ENCODE data around the gene TANC1. TPM values are rescaled to one million over a fixed set of nuclear protein-coding genes. Genes with fewer than 3 reads are reported as not detected.

The TANC1 gene
- total RNA-seq, 1 donor from 2014 or later, result 45.0 TPM

- no peaks in the 10 kb centered on the region for H3K79me2 ChIP-seq (ENCODE audit: insufficient read depth, low read length)
- peak; percentile 26 for FAIRE-seq
- peak overlapping the region; percentile 79 for H3K27ac Mint-ChIP-seq (ENCODE audit: unreplicated experiment)
- no peak overlapping the region for H3K4me3 ChIP-seq (ENCODE audit: insufficient read depth, low read depth, low read length)
- H3K9ac ChIP-seq (ENCODE audit: low read length), result peak overlapping the region; percentile 60
- H3K27ac ChIP-seq (ENCODE audit: low read depth, low read length), result peak overlapping the region; percentile 65
- H3K36me3 Mint-ChIP-seq (ENCODE audit: low read depth, unreplicated experiment), result peaks cover 1% of the 10 kb centered on the region
- TF ChIP-seq CTCF (IDR thresholded peaks at IDR 0.05; ENCODE audit: insufficient read depth, low read depth, low read length), result no peak
- TF ChIP-seq EZH2 (IDR thresholded peaks at IDR 0.05; ENCODE audit: insufficient read depth, low read length), result no peak
- no peaks in the 10 kb centered on the region for H3K9me3 ChIP-seq (ENCODE audit: insufficient read depth, low read depth, low read length)
- H2AFZ ChIP-seq (ENCODE audit: low read depth, low read length), result no peak overlapping the region
- peaks cover 21% of the 10 kb centered on the region for H3K4me1 ChIP-seq (ENCODE audit: insufficient read depth, low read length)
- DNase-seq (ENCODE audit: low read depth), result peak; percentile 85
- peaks cover 5% of the 10 kb centered on the region for H3K9me3 Mint-ChIP-seq (ENCODE audit: unreplicated experiment)
- no peaks in the 10 kb centered on the region for H4K20me1 ChIP-seq (ENCODE audit: insufficient read depth, low read length)
- no peaks in the 10 kb centered on the region for H3K27me3 Mint-ChIP-seq (ENCODE audit: low read depth, unreplicated experiment)
- H3K27me3 ChIP-seq (ENCODE audit: insufficient read depth, low read length), result no peaks in the 10 kb centered on the region
- H3K4me2 ChIP-seq (ENCODE audit: low read length), result peak overlapping the region; percentile 71
- H3K36me3 ChIP-seq (ENCODE audit: insufficient read depth, low read length), result no peaks in the 10 kb centered on the region
- peaks cover 26% of the 10 kb centered on the region for H3K4me1 Mint-ChIP-seq (ENCODE audit: low read depth, unreplicated experiment)
- H3K4me3 Mint-ChIP-seq (ENCODE audit: unreplicated experiment), result no peak overlapping the region
Measured at GRCh38 chr2:158931572-158931971, 36.9 kb upstream of the TANC1 start.

GRCh38 chr2:158932131-158932645 lies 36.3 kb upstream of the TANC1 start:
- H3K27ac Mint-ChIP-seq (ENCODE audit: unreplicated experiment), result peak overlapping the region; percentile 79
- peaks cover 1% of the 10 kb centered on the region for H3K36me3 Mint-ChIP-seq (ENCODE audit: low read depth, unreplicated experiment)
- no peak for TF ChIP-seq CTCF (IDR thresholded peaks at IDR 0.05; ENCODE audit: insufficient read depth, low read depth, low read length)
- FAIRE-seq (no peak), DNase-seq (ENCODE audit: low read depth) (peak; percentile 63)
- no peaks in the 10 kb centered on the region for H3K27me3 ChIP-seq (ENCODE audit: insufficient read depth, low read length)
- H3K27ac ChIP-seq (ENCODE audit: low read depth, low read length), result peak overlapping the region; percentile 65
- no peaks in the 10 kb centered on the region for H4K20me1 ChIP-seq (ENCODE audit: insufficient read depth, low read length)
- H3K27me3 Mint-ChIP-seq (ENCODE audit: low read depth, unreplicated experiment), result no peaks in the 10 kb centered on the region
- H3K4me3 Mint-ChIP-seq (ENCODE audit: unreplicated experiment), result no peak overlapping the region
- no peaks in the 10 kb centered on the region for H3K36me3 ChIP-seq (ENCODE audit: insufficient read depth, low read length)
- no peak overlapping the region for H2AFZ ChIP-seq (ENCODE audit: low read depth, low read length)
- peaks cover 22% of the 10 kb centered on the region for H3K4me1 ChIP-seq (ENCODE audit: insufficient read depth, low read length)
- H3K4me2 ChIP-seq (ENCODE audit: low read length), result peak overlapping the region; percentile 71
- no peaks in the 10 kb centered on the region for H3K79me2 ChIP-seq (ENCODE audit: insufficient read depth, low read length)
- peaks cover 26% of the 10 kb centered on the region for H3K4me1 Mint-ChIP-seq (ENCODE audit: low read depth, unreplicated experiment)
- H3K9me3 Mint-ChIP-seq (ENCODE audit: unreplicated experiment), result peaks cover 5% of the 10 kb centered on the region
- H3K9ac ChIP-seq (ENCODE audit: low read length), result peak overlapping the region; percentile 60
- peak overlapping the region; percentile 6 for H3K4me3 ChIP-seq (ENCODE audit: insufficient read depth, low read depth, low read length)
- no peaks in the 10 kb centered on the region for H3K9me3 ChIP-seq (ENCODE audit: insufficient read depth, low read depth, low read length)

DNA sequence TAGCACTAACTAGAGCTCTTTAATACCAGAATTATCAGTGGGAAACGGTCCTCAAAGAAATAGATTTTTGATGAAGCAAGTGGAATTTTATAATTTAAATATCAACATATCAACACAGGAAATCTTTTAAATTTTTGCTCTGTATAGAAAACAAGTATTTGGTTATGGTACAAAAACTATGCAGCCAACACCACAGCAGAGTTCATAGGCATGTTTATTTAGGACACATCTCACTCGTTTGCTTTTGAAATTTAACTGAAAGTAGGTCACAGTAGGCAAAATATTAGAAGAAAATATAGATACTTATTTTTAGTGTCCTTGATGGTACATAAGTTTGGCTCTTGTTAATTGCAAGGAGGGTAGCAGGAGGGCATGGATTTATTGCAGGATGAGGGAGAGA lies 34.3 kb upstream of the TANC1 start:
- Mint-ChIP-seq H3K9me3 (ENCODE audit: unreplicated experiment) (peaks cover 3% of the 10 kb centered on the region), H3K27me3 (ENCODE audit: low read depth, unreplicated experiment) (no peaks in the 10 kb centered on the region), H3K4me1 (ENCODE audit: low read depth, unreplicated experiment) (peaks cover 26% of the 10 kb centered on the region), H3K4me3 (ENCODE audit: unreplicated experiment) (no peak overlapping the region), H3K27ac (ENCODE audit: unreplicated experiment) (no peak overlapping the region), H3K36me3 (ENCODE audit: low read depth, unreplicated experiment) (peaks cover 1% of the 10 kb centered on the region)
- peaks cover 24% of the 10 kb centered on the region for H3K4me1 ChIP-seq (ENCODE audit: insufficient read depth, low read length)
- DNase-seq (ENCODE audit: low read depth) (no peak), FAIRE-seq (no peak)
- H3K27ac ChIP-seq (ENCODE audit: low read depth, low read length), result no peak overlapping the region
- H3K4me3 ChIP-seq (ENCODE audit: insufficient read depth, low read depth, low read length), result no peak overlapping the region
- H2AFZ ChIP-seq (ENCODE audit: low read depth, low read length), result no peak overlapping the region
- no peaks in the 10 kb centered on the region for H3K27me3 ChIP-seq (ENCODE audit: insufficient read depth, low read length)
- TF ChIP-seq EZH2 (IDR thresholded peaks at IDR 0.05; ENCODE audit: insufficient read depth, low read length) (no peak), CTCF (IDR thresholded peaks at IDR 0.05; ENCODE audit: insufficient read depth, low read depth, low read length) (no peak)
- no peaks in the 10 kb centered on the region for H3K36me3 ChIP-seq (ENCODE audit: insufficient read depth, low read length)
- no peaks in the 10 kb centered on the region for H4K20me1 ChIP-seq (ENCODE audit: insufficient read depth, low read length)
- no peak overlapping the region for H3K4me2 ChIP-seq (ENCODE audit: low read length)
- no peaks in the 10 kb centered on the region for H3K9me3 ChIP-seq (ENCODE audit: insufficient read depth, low read depth, low read length)
- H3K79me2 ChIP-seq (ENCODE audit: insufficient read depth, low read length), result no peaks in the 10 kb centered on the region
- H3K9ac ChIP-seq (ENCODE audit: low read length), result no peak overlapping the region

Data from astrocyte (in vitro differentiated cells and primary cell).